Measurements from ENCODE around the gene MGRN1.

DNA sequence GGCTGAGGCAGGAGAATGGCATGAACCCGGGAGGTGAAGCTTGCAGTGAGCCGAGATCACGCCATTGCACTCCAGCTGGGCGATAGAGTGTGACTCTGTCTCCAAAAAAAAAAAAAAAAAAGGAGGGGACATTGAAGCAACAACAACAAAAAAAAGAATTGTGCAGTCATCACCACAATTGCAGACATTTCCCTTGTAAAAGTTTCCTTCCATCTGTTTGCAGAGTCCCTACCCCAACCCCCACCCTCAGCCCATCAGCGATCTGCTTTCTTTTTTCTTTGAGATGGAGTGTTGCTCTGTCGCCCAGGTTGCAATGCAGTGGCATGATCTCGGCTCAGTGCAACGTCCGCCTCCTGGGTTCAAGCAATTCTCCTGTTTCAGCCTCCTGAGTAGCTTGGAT, 3.7 kb downstream of the MGRN1 start:
- TF ChIP-seq, protein P1, sequence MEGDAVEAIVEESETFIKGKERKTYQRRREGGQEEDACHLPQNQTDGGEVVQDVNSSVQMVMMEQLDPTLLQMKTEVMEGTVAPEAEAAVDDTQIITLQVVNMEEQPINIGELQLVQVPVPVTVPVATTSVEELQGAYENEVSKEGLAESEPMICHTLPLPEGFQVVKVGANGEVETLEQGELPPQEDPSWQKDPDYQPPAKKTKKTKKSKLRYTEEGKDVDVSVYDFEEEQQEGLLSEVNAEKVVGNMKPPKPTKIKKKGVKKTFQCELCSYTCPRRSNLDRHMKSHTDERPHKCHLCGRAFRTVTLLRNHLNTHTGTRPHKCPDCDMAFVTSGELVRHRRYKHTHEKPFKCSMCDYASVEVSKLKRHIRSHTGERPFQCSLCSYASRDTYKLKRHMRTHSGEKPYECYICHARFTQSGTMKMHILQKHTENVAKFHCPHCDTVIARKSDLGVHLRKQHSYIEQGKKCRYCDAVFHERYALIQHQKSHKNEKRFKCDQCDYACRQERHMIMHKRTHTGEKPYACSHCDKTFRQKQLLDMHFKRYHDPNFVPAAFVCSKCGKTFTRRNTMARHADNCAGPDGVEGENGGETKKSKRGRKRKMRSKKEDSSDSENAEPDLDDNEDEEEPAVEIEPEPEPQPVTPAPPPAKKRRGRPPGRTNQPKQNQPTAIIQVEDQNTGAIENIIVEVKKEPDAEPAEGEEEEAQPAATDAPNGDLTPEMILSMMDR (IDR thresholded peaks at IDR 0.05) = no peak
- TF ChIP-seq POLR2A (IDR thresholded peaks at IDR 0.05) (no peak), EP300 (IDR thresholded peaks at IDR 0.05) (no peak)

All from ovary (tissue), 3 donors.